Small intestine (tissue), 16 donors: ENCODE results near the gene APH1A. TPM values are rescaled to one million over a fixed set of nuclear protein-coding genes. Genes with fewer than 3 reads are reported as not detected.
A peak's percentile ranks its signal among the peaks of the same experiment; 100 is the strongest.
"Not testable (repeated sequence)": the region's sequence is repeated elsewhere in the genome, so short reads cannot be mapped to it uniquely, and the experiment has no call there.

Source experiments
- DNase-seq, 2 donors: peaks; one replicate each; pipeline versions ENCODE4 v3.0.0 to v3.0.0-alpha.2; 2013
- FAIRE-seq: peaks from 2 replicates; lab custom pipeline; 2012; peaks lifted over from hg19 to GRCh38; lab: Jason Lieb, UNC
- H3K27ac ChIP-seq, 3 donors: one replicate each; pipeline ENCODE4 v1.5.1; 2013; ENCODE audit warnings: low read length in 2 of 3, mild to moderate bottlenecking in 2 of 3, control low read depth in 1 of 3, inconsistent platforms in 1 of 3, low read depth in 1 of 3, moderate library complexity in 1 of 3
- H3K27me3 ChIP-seq, 3 donors: one replicate each; pipeline ENCODE4 v1.6.1; 2013; ENCODE audit warnings: low read length in 3 of 3, inconsistent platforms in 1 of 3; ENCODE audit not compliant: control insufficient read depth in 3 of 3, insufficient read depth in 3 of 3
- H3K36me3 ChIP-seq, 3 donors: one replicate each; pipeline ENCODE4 v1.6.1; 2013; ENCODE audit warnings: low read length in 3 of 3, inconsistent platforms in 1 of 3, low read depth in 1 of 3, mild to moderate bottlenecking in 1 of 3, moderate library complexity in 1 of 3; ENCODE audit not compliant: control insufficient read depth in 3 of 3, insufficient read depth in 2 of 3
- H3K4me1 ChIP-seq, 3 donors: one replicate each; pipeline ENCODE4 v1.6.1; 2013; ENCODE audit warnings: low read length in 2 of 3, inconsistent platforms in 1 of 3, low read depth in 1 of 3, mild to moderate bottlenecking in 1 of 3, moderate library complexity in 1 of 3; ENCODE audit not compliant: control insufficient read depth in 3 of 3, insufficient read depth in 2 of 3
- H3K4me3 ChIP-seq, 3 donors: one replicate each; pipeline ENCODE4 v1.5.1; 2013; ENCODE audit warnings: low read length in 3 of 3, control low read depth in 1 of 3, inconsistent platforms in 1 of 3, low read depth in 1 of 3, mild to moderate bottlenecking in 1 of 3, moderate library complexity in 1 of 3
- H3K9me3 ChIP-seq, 2 donors: one replicate each; pipeline ENCODE4 v1.6.1; 2013; ENCODE audit warnings: low read depth in 1 of 2, low read length in 1 of 2; ENCODE audit not compliant: control insufficient read depth in 2 of 2, insufficient read depth in 1 of 2
- WGBS, 3 donors: extraction: QIAGEN DNeasy Blood & Tissue Kit; methylation state at CpG; one replicate each; pipeline ENCODE4 v1.1.7; 2013; 5-methylcytosine and 5-hydroxymethylcytosine counted together
- long read RNA-seq, 10 donors: transcript quantifications; one replicate each; lab custom pipeline, GENCODE V29; 2026
- polyA plus RNA-seq, 4 donors: library from polyadenylated mRNA; stranded (reverse) in 3 of 4; unstranded in 1 of 4; fragments of 200-250 nt in 3 of 4; fragments of 120-200 nt in 1 of 4; gene quantifications; one replicate each; pipeline versions ENCODE4 v1.2.1 to v1.2.3, GENCODE V29; 2013
- donor health status: healthy with polysubstance abuse.
- donor health status: control.
- donor health status: control.
- donor health status: Bipolar disorder and iron deficiency.
- donor health status: healthy.

The APH1A gene
- polyA plus RNA-seq: 100 to 1,000 TPM in 2 of 4 donors, 10 to 100 TPM in 2; 89.2 to 206 (median 144) TPM
- long read RNA-seq, donor 1: 0 reads
- long read RNA-seq, donor 2, transcript APH1A-203 (7 exons, 1,713 nt): minor isoform, 10 of 55 reads
- long read RNA-seq, donor 2, transcript APH1A-202 (6 exons, 2,353 nt): major isoform, 17 of 55 reads
- long read RNA-seq, donor 2, partial matches to known transcripts: 20 of 55 reads
- long read RNA-seq, donor 2, other reads (novel, unspliced or antisense): 7 of 55 reads
- long read RNA-seq, donor 3, transcript APH1A-202 (6 exons, 2,353 nt): major isoform, 23 of 72 reads
- long read RNA-seq, donor 3, transcript APH1A-203 (7 exons, 1,713 nt): minor isoform, 7 of 72 reads
- long read RNA-seq, donor 3, partial matches to known transcripts: 32 of 72 reads
- long read RNA-seq, donor 3, other reads (novel, unspliced or antisense): 10 of 72 reads
- long read RNA-seq, donor 4, partial matches to known transcripts: 0 of 3 reads
- long read RNA-seq, donor 4, other reads (novel, unspliced or antisense): 0 of 3 reads
- long read RNA-seq, donor 5, partial matches to known transcripts: 0 of 6 reads
- long read RNA-seq, donor 5, other reads (novel, unspliced or antisense): 0 of 6 reads
- long read RNA-seq, donor 6, transcript APH1A-203 (7 exons, 1,713 nt): minor isoform, 14 of 58 reads
- long read RNA-seq, donor 6, transcript APH1A-202 (6 exons, 2,353 nt): major isoform, 20 of 58 reads
- long read RNA-seq, donor 6, partial matches to known transcripts: 10 of 58 reads
- long read RNA-seq, donor 6, other reads (novel, unspliced or antisense): 13 of 58 reads
- long read RNA-seq, donor 7: 0 reads
- long read RNA-seq, donor 8, transcript APH1A-202 (6 exons, 2,353 nt): major isoform, 7 of 9 reads
- long read RNA-seq, donor 8, partial matches to known transcripts: 0 of 9 reads
- long read RNA-seq, donor 8, other reads (novel, unspliced or antisense): 0 of 9 reads
- long read RNA-seq, donor 9, transcript APH1A-202 (6 exons, 2,353 nt): major isoform, 11 of 14 reads
- long read RNA-seq, donor 9, partial matches to known transcripts: 0 of 14 reads
- long read RNA-seq, donor 9, other reads (novel, unspliced or antisense): 0 of 14 reads
- long read RNA-seq, donor 10, transcript APH1A-203 (7 exons, 1,713 nt): minor isoform, 17 of 59 reads
- long read RNA-seq, donor 10, transcript APH1A-202 (6 exons, 2,353 nt): major isoform, 41 of 59 reads
- long read RNA-seq, donor 10, partial matches to known transcripts: 0 of 59 reads
- long read RNA-seq, donor 10, other reads (novel, unspliced or antisense): 0 of 59 reads

DNA sequence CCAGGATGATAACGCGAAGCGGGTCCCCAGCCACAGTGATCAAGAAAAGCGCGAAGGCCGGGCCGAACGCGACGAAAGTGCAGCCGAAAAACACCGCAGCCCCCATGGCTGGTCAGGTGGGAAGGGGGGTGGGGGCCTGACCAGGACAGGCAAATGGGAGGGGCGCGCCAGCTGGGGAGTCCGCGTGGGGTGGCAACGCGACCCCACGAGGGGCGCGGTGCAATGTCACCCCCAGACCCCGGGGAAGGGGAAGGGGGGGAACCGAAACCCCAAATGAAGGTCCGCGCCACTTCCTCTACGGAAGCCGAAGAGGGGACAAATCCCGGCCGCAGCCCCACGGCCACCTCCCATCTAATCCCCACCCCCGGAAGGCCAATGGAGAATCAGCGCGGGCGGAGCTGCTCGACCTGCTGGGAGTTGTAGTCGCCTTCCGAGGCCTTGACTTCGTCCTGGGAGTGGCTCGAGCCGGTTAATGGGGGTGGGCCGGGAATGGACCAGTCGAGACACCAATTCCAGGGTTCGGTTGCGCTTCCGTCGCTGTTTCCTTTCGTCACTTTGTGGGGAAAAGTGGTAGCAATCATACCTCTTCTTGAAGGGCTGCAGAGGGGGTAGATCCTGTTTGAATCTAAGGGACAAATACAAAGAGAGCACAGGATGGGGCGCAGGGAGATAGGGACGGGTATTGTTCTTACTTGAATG, at the start of gene APH1A:
APH1A (minus strand) TSS at position 312 of the 699 bp plus-strand sequence; CDS start at position 106, 206 bp downstream.
- Histone ChIP-seq H3K4me1 (peaks cover 3 to 15% (median 6%) of the 10 kb centered on the region in 3 donors), H3K9me3 (no peaks in the 10 kb centered on the region), H3K27ac (peak within 1 kb of the TSS; percentile 68 to 92 (median 80)), H3K27me3 (no peaks in the 10 kb centered on the region), H3K4me3 (peak within 1 kb of the TSS; percentile 86 to 94 (median 90)), H3K36me3 (peaks cover 7 to 27% (median 10%) of the 10 kb centered on the region in 3 donors)
- FAIRE-seq: no peak
- peak; percentile 97 to 98 for DNase-seq
- WGBS, 3 donors: 0 to 1% (median 0%) methylated on average over 38 to 49 of the region's 49 CpGs

DNA sequence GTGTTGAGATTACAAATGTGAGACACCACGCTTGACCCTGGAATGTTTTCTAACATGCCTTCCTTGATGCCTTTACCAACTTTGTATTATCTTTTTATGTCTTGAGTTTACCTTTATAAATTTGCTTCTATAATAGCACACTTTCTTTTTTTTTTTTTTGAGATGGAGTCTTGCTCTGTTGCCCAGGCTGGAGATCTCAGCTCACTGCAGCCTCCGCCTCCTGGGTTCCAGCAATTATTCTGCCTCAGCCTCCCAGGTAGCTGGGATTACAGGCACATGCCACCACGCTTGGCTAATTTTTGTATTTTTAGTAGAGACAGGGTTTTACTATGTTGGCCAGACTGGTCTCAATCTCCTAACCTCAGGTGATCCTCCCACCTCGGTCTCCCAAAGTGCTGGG, 45.9 kb upstream of the APH1A start:
- H3K4me3 ChIP-seq, H3K36me3 ChIP-seq, H3K27me3 ChIP-seq, H3K27ac ChIP-seq, H3K9me3 ChIP-seq, DNase-seq, H3K4me1 ChIP-seq, FAIRE-seq: not testable (repeated sequence)
- WGBS, 3 donors: 94 to 96% (median 96%) methylated on average over 4 of the region's 4 CpGs

DNA sequence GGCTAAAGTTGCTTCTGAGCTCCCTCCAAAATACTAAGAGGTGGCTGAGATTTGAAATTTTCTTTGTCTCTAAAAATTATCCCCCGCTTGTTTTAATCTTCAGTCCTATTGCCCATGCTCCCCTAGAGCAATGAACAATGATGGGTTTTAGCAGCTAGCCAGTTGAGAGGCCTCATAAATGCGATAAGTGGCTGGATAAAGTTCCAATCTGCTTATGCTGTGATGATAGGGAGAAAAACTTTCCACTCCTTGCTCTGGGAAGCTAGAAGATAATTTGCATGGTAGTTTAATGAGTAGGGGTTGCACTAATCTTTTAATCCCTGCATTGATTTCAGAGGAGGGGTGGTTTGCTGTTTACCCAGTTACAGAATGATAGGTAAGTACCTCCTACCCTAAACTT, 42.9 kb upstream of the APH1A start:
- Histone ChIP-seq H3K27ac (no peak overlapping the region), H3K36me3 (peaks cover 2 to 17% (median 6%) of the 10 kb centered on the region in 3 donors), H3K27me3 (no peaks in the 10 kb centered on the region), H3K9me3 (no peaks in the 10 kb centered on the region), H3K4me3 (no peak overlapping the region), H3K4me1 (no peaks in the 10 kb centered on the region)
- 74 to 90% (median 84%) methylated on average over 2 of the region's 2 CpGs for WGBS, 3 donors
- FAIRE-seq (no peak), DNase-seq (no peak)

DNA sequence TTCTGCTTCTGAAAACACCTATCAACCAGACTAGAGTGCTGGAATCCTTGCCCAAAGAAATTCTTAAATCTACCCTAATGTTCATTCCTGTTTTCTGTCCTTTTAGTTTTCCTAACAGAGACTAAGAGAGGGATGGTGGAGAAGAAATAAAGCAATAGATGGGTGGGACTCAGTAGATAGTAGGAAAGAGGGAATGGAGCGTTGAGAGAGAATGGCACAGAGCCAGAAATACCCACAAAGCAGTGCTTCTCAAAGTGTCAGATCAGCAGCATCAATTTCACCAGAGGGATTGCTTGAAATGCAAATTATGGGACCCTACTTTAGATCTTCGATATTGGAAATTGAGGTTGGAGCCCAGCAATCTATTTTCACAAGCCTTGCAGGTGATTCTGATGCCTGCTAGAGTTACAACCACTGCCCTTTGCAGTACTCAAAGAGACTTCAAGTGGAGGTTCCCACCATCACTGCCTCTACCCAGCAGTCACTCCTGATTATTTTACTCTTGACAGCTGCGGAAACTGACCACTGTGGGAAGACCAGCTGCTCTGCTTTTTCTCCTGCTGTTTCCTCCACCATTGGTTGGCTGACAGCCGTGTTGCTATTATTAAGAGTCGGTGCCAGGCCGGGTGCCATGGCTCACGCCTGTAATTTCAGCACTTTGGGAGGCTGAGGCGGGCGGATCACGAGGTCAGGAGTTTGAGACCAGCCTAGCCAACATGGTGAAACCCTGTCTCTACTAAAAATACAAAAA, 41.1 kb upstream of the APH1A start:
- no peak for FAIRE-seq
- no peaks in the 10 kb centered on the region for H3K4me1 ChIP-seq

DNA sequence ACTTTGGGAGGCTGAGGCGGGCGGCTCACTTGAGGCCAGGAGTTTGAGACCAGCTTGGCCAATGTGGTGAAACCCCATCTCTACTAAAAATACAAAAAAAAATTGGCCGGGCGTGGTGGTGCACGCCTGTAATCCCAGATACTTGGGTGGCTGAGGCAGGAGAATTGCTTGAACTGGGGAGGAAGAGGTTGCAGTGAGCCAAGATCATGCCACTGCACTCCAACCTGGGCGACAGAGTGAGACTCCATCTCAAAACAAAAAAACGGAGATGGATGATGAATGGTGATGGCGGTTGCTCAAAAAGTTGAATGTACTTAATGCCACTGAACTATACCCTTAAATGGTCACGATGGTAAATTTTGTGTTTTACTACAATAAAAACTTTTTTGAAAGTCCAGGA, 39.8 kb upstream of the APH1A start:
- not testable (repeated sequence) for H3K27ac ChIP-seq, FAIRE-seq, H3K4me3 ChIP-seq, DNase-seq, H3K9me3 ChIP-seq, H3K4me1 ChIP-seq, H3K27me3 ChIP-seq
- H3K36me3 ChIP-seq: peaks cover 2 to 33% (median 6%) of the 10 kb centered on the region in 3 donors
- 93 to 95% (median 94%) methylated on average over 8 to 9 of the region's 9 CpGs for WGBS, 3 donors

More for the DNA sequence above, 41.1 kb upstream of the APH1A start:
- no peak for DNase-seq
- Histone ChIP-seq H3K9me3 (no peaks in the 10 kb centered on the region), H3K4me3 (no peak overlapping the region), H3K36me3 (peaks cover 2 to 24% (median 6%) of the 10 kb centered on the region in 3 donors), H3K27me3 (no peaks in the 10 kb centered on the region), H3K27ac (no peak overlapping the region)
- 69 to 81% (median 74%) methylated on average over 10 of the region's 10 CpGs for WGBS, 3 donors

DNA sequence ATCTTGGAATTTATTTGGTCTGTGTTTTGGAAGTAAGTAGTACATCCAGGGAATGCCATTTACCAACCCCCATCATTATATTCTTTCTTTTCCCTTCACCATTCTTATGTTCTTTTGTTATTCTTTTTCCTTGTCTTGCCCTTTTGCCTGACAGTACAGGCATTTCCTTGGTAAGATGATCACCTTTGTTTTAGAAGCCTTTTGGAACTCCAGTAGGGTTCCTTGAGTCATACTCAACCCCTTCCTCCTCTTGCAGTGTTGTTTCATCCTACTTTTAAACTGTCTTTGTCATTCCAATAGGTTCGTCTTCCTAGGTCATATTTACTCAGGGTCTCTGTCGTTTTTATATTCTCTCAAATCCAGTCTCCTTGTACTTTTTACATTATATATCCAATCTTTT, 34.1 kb upstream of the APH1A start:
- Histone ChIP-seq H3K27me3 (no peaks in the 10 kb centered on the region), H3K27ac (no peak overlapping the region), H3K9me3 (no peaks in the 10 kb centered on the region), H3K4me3 (no peak overlapping the region), H3K36me3 (peaks cover under 1 to 54% (median 10%) of the 10 kb centered on the region in 3 donors), H3K4me1 (no peaks in the 10 kb centered on the region)
- WGBS, 3 donors: 83 to 85% (median 84%) methylated on average over 2 of the region's 2 CpGs
- DNase-seq (no peak), FAIRE-seq (no peak)

DNA sequence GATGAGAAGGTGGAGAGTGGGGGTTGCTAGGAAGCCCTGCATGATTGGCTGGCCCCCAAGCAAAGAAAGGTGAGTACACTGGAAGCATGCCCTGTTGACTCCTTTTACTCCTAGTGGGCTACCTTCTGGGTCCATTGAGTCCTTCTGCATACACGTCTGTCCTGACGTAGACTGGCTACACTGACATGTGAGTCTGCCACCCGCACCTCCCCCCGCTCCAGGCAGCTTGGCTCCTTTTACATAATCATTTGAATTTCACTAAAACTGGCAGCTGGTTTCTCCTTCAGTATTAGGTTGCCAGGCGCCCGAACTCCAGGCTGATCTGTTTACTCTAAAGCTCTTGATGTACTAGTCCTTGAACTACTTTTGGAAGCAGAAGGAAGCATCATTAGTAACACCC, 33.5 kb upstream of the APH1A start:
- H3K9me3 ChIP-seq: no peaks in the 10 kb centered on the region
- H3K27me3 ChIP-seq: no peaks in the 10 kb centered on the region
- WGBS, 3 donors: 87 to 98% (median 93%) methylated on average over 6 of the region's 6 CpGs
- no peaks in the 10 kb centered on the region for H3K4me1 ChIP-seq
- DNase-seq (no peak), FAIRE-seq (no peak)
- no peak overlapping the region for H3K27ac ChIP-seq
- H3K4me3 ChIP-seq: no peak overlapping the region
- peaks cover 0 to 52% (median 5%) of the 10 kb centered on the region in 3 donors for H3K36me3 ChIP-seq
